SKM-1 treated with dmso at 0.1 percent for 144 hours (cell line): ENCODE results near the gene INPP5A.
"Not testable (repeated sequence)": the region's sequence is repeated elsewhere in the genome, so short reads cannot be mapped to it uniquely, and the experiment has no call there.

Source experiments
- DNase-seq: peaks from one replicate; lab custom pipeline; 2025; ENCODE audit not compliant: unreplicated experiment; lab: John Stamatoyannopoulos, UW

Gene INPP5A

DNA sequence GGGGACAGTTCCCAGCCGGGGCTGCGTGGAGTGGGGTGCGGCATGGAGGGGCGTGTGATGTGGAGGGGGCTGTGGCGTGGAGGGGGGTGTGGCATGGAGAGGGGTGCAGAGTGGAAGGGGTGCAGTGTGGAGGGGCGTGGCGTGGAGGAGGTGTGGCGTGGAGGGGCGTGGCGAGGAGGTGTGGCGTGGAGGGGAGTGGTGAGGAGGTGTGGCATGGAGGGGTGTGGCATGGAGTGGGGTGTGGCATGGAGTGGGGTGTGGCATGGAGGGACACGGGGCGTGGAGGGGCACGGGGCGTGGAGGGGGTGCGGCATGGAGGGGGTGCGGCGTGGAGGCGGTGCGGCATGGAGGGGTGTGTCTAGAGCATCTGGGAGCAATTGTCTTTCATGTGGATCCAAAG is 214.8 kb downstream of the INPP5A start:
- DNase-seq: no peak

DNA sequence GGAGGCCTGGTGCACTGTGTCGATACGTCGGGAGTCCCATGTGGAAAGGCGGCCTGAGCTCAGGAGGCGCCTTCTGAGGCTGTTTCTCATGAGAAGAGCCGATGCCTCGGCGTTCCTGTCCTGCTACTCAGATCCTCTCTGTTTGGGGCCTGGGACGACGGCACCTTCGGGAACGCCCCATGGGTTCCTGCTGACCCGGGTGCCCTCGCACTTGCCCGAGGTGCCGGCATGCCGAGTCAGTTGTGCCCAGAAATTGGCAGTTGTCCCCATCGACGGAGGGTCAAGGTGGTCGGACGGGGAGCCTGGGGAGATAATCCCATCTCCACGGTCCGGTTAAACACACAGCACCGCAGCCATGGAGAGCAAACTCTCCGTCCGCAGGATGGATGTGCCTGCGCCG is 215.4 kb downstream of the INPP5A start:
- DNase-seq: no peak

DNA sequence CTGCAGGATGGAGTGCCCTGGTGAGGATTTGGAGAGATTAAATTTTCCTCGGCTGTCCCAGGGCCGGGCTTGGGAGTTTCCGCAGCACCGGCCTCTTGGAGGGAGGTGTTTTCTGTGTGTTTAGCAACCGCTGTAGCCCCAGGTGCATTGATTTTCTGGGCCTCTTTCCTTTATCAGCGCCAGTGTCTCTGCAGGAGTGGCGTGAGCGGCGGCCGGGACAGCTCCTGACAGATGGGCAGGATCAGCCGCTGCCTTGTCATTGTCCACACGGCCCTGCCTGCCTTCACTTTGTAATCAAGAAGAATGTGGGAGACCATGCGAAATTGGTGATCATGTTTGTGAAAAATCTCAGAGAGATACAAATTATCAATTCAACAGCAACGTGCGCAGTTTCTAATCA is 216.0 kb downstream of the INPP5A start:
- DNase-seq: no peak

DNA sequence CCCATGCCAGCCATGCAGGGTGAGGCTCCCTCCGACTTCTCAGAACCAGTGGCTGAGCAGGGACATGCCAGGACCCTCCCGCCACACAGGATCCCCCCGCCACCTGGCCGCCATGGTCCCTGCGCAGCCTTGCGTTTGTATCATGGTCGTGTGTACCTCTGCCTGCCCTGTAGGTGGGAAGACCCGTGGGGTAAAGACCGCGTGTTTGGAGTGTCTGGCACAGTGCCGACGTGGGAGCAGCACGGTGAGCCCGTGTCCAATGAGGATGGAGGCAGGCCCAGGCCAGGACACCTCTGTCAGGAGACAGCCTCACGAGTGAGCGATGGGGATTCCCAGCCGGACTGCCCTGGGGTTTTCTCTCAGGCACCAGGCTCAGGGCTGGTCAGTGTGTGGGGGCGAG is 216.5 kb downstream of the INPP5A start:
- DNase-seq: no peak

DNA sequence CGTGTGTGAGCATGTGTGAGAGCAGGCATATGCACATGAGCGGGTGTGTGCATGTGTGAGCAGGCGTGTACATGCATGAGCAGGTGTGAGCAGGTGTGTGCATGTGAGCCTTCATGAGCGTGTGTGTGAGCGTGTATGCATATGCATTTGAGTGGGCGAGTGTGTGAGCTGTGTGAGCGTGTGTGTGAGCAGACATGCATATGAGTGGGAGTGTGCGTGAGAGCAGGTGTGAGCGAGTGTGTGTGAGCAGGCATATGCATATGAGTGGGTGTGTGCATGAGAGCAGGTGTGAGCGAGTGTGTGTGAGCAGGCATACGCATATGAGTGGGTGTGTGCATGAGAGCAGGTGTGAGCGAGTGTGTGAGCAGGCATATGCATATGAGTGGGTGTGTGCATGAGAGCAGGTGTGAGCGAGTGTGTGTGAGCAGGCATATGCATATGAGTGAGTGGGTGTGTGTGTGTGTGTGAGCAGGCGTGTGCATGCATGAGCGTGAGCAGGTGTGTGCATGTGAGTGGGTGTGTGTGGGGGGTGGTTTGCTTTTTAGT is 217.7 kb downstream of the INPP5A start:
- DNase-seq: no peak

DNA sequence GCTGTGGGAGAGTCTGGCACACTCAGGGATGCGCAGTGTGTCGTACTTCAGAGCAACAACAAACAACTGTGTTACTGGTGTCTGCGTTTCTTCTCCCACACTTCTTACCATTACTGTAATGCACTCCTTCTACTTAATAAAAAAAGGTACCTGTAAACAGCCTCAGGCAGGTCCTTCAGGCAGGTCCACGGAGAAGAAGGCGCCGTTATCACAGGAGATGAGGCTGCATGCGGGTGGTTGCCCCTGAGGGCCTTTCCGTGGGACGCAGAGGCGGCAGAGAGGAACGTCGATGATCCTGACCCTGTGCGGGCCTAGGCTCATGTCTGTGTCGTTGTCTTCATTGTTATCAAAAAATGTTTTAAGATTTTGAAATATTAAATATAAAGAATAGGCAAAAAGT is 219.0 kb downstream of the INPP5A start:
- DNase-seq: no peak

DNA sequence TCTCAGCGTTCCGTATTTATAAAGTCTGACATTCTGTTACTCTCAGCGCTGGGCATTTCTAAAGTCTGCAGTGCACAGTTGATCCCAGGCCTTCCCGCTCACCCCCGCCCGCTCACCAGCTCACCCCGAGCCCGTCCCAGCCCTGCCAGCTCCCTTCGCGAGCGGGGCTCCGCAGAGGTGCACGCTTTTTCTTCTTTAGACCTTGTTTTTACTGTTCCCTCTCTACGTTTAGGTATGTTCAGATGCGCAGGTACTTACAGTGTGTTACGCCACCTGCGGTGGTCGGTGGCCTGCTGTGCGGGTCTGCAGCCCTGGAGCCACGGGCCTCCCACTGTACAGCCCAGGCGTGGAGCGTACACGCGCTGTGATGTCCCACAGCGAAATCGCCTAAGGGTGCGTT is 219.6 kb downstream of the INPP5A start:
- DNase-seq: no peak

DNA sequence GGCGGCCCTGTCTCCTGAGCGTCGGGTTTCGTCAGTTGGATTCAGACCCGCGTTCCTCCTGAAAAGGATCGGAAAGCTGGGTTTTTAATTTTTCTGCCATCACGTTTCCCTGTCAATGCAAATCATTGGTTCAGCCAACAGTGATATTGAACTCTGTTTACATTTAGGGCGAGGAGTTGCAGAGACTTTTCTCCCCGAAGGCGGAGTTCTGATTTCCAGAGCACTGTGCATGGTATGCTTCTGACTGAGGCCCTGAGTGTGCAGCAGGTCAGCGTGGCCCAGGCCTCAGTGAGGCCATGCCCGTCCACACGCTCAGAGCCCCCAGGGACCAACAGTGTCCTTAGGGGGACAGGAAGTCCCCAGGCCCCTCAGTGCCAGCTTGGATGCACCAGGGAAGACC is 221.3 kb downstream of the INPP5A start:
- no peak for DNase-seq

DNA sequence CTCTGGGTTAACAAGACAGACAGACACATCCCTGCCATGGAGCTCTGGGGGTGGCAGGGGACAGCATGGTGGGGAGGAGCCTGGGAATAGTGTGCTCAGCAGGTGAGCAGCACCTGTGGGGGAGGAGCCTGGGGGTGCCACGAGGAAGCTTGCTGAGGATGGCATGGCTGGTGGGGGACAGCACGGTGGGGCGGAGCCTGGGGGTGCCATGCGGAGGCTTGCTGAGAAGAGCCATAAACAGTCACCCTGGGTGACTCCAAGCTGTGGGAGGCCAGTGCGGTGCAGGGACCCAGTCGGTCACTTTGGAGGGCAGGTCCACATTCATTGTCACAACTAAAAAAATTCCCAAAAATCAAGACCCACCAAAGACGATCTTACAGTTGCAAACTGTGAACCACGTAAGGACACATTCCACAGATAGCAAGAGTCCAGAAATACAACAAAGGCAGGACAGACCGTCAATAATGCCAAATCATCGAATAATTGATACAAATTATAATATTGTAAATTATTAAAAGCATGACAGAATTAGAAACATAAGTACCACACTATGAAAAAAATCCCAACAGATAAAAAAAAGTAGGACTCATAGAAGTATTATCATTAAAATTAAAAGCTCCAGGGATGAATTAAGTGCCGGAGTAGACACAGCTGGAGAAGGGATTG is 223.9 kb downstream of the INPP5A start:
- DNase-seq: no peak

DNA sequence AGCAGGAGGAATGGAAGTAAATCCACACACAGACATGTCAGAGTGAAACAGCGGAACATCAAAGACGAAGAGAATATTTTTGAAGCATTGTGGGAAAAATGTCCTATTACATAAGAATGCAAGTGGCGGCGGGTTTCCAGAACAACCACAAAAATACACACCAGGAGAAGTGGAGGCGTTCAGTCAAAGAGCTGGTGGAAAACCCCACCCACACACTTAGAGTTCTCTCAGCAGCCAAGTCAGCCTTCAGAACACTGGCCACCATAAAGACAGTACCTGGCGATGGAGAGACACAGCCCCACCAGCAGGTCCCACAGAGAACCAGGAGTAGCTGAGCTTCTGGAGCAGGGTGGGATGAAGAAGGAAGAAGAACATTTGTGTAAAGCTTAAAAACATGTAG is 224.7 kb downstream of the INPP5A start:
- no peak for DNase-seq

DNA sequence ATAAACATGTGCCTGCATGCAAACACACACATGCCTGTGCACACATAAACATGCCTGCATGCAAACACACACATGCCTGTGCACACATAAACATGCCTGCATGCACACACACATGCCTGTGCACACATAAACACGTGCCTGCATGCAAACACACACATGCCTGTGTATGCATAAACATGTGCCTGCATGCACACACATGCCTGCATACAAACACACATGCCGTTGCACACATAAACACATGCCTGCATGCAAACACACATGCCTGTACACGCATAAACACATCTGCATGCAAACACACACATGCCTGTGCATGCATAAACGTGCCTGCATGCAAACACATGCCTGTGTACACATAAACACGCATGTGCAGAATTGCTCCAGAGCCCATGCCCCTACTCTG is 226.0 kb downstream of the INPP5A start:
- DNase-seq: no peak

DNA sequence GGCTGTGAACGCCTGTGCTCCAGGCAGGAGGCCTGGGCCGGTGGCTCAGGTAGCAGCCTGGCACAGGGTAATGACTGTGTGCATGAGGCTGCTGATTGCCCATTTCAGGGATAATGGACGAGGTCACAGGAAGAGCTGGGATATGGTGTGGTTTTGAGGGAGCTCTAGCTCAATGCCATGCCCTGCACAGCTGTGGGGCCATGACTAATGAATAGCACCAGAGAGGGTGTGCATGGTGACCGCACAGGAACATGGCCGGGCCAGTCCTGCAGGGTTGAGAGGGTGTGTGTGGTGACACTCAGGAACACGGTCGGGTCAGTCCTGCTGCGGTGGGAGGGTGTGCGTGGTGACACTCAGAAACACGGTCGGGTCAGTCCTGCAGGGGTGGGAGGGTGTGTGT is 226.5 kb downstream of the INPP5A start:
- no peak for DNase-seq

DNA sequence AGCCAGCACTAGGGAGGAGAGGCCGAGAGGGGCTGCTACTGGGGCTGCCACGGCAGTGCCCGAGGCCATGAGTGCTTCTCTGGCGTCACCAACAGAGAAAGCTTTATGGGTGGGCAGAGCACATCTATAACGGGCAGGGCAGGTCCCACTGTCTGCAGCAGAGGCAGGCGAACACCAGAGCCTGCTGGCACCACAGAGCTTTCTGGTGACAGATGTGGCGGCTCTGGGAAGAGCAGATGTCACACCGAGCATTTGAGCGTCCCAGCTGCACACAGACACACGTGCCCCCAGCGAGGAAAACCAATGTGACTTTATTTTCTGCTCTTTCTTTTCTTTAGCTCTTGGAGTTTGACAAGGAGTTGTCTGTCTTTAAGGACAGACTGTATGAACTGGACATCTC is 227.8 kb downstream of the INPP5A start:
- DNase-seq: no peak

DNA sequence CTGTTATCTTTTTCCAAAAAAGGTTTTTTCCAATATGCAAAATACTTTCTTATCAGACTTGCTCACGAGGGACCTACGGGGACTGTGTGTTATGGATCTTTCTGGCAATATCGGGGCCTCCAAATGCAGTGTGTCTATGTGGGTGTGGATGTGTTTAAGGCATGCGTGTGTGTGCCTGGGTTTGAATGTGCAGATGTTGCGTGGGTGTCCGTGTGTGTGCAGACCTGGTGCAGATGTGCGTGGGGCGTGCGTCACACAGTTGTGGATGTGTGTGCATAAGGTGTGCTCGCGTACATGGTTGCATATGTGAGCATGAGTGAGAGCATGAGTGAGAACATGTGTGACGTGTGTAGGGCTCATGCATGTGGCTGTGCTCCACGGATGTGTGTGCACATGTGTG is 228.7 kb downstream of the INPP5A start:
- no peak for DNase-seq

DNA sequence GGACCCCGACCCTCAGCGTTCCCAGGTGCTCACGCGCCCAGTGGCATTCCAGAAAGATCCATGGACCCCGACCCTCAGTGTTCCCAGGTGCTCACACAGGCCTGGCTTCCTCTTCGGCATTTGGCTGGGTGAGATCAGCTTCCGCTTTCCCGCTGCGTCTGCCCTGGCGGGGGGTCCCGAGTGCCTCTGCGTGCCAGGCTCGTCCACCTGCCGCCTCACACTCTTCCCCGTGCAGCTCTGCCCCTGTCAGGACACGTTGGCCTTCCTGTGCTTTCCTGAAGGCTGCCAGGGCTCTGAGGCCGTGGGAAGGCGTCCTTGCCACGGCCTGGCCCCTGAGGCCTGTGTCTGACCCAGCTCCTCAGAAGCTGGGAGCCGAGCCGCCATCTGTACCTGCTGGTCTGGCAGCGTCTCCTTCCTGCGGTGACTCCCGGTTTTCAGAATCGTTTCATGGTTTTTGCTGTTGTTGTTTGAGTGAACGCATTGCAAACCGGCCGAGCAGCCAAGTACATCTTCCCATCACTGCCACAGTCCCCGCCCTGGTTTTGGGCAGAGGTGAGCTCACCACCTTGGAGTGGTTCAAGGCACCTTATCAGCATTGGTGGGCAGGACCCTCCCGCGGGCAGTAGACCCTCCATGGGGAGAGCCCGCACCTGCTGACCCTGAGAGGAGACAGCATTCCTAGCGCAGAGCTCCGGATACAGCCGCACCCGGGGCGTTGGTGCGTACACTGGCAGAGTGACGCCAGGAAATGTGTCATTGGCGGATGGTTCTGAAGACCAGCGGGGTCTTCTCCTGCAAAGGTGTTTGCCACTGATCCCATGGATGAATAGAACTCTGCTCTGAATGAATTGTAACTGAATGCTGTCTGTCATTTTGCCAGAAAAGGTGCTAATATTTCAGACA is 231.0 kb downstream of the INPP5A start:
- no peak for DNase-seq

DNA sequence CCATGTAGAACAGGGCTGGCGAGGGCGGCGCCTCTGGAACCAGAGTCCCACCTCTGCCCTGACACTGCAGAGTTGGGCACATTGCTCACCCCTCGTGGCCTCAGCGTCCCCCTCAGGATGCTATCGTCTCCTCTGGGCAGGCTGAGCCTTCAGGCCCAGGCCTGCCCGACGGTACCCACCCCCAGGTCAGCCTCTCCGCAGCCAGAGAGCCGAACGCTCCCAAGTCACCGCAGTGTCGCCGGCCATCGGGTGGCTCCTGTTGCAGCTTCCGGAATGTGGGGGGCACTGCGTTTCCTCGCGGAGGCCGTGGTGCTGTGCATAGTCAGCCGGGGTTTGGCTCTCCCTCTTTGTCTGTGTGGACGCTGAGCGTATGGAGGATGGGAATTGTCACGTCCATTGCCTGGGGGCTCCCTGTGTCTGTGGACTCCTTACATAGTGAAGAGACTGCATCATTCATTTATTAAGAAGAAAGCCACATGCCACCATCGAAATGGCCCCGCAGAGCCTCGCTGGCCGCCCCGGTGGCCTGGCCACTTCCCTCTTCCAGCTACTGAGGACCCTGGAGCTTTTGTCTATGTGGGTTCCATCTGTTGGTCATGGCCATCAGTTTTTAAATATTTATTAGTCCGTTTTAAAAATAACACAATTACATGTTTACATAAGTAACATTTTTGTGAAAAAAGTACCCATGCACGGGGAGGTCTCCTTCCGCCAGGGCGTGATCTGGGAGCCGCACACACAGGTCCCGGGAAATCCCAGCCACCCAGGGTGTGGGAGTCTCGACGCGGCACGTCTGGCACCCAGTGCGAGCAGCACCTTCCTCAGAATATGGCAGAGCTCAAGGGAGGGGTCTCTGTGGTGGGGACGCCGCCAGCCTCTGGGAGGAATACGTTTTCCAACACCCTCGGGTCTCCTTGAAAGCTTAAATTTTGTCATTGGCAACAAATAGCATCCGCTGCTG is 232.8 kb downstream of the INPP5A start:
- no peak for DNase-seq

DNA sequence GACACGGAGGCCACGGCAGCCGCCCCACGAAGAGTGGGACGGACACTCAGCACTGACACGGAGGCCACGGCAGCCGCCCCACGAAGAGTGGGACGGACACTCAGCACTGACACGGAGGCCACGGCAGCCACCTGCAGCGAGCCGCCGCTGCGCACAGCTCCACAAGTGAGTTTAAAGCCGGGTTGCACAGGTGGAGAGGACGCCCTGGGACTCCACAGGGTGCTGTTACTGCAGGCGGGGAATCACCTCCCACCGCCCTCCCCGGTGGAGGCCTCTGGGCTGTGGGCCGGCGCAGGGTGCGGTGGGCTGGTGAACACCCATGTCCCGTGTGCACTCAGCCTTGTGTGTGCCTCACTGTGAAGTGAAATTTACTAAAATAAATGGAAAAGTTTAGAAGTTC is 235.2 kb downstream of the INPP5A start:
- not testable (repeated sequence) for DNase-seq

DNA sequence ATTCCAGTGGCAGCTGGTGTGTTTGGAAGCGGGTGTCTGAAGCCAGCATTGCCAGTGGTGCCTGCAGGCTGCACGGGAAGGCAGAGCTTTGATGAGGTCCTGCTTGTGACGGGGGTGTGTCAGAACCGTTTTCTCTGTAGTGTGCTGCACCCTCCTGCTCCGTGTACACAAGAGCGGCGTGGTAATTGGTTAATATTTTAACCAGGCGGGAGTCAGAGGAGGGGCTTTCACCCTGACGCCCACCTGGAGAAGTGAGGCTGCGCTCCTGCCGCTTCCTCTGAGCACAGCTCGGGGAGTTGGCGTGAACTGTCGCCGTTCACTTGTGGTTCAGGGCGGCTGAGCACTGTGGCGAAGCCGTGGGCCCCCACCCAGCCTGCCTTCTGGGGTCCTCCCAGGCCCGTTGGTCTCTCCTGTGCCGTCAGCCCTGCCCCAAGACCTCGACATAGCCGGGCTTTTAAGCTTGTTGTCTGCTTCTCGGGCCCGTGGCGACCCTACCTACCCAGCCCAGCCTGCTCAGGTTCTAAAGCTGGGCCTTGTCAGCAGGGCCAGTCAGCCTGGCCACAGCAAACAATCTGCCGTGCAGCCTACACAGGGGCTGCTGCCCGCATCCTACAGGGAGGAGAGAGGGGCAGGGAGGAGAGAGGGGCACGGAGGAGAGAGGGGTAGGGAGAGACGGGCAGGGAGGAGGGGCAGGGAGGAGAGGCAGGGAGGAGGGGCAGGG is 236.8 kb downstream of the INPP5A start:
- DNase-seq: no peak

DNA sequence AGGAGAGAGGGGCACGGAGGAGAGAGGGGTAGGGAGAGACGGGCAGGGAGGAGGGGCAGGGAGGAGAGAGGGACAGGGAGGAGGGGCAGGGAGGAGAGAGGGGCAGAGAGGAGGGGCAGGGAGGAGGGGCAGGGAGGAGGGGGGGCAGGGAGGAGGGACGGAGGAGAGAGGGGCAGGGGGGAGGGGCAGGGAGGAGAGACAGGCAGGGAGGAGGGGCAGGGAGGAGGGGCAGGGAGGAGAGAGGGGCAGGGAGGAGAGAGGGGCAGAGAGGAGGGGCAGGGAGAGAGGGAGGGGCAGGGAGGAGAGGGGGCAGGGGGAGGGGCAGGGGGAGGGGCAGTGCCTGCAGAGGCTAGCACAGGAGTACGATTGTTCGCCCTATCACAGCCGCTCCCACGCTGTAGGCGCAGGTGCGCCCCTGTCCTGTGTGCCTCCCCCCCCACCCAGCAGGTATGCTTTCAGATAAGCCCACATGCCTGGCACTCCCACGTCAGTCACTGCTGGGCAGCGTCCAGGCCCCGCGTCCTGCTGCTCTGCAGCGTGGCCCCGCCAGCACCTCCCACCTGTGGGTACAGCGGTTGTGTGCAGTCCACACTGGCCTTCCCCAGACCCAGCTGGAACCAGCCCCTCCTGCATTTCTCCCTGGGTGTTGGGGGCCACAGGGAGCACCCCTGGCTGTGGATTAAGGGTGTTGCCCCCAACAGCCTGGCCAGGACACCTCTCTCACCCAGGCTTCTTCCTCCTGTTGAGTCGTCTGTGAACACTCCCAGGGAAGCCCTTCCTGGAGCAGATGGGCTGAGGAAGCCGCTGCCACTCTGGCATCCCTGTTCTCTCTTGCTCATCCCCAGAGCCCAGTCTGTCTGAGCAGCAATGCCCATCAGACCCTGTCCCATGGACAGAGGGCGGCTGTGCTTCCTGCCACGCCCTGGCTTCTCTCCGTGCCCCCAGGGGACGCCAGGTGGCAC is 237.6 kb downstream of the INPP5A start:
- DNase-seq: no peak
